ENCODE measurements around the gene MMP26.

MMP26 gene

DNA sequence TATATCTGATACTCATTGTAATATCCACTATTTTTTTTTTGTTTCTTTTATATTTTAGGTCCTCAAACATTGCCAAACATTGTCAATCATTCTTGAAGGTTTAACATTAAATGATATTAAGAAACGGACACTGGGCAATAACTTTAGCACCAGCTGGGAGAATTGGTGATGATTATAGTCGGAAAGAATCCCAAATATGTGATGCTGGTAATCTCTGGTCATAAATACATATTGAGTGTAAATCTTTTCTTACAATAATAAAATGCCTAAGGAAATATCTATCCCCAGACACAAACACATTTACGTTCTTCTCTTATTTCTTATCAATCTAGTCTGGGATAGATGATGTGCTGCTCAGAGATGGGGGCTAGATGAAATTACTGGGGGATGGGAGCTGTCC lies 32.1 kb upstream of the MMP26 start:
- H3K4me1 ChIP-seq (ENCODE audit: control extremely low read depth in 1 of 4, control insufficient read depth in 4 of 4, insufficient read depth in 4 of 4, low read length in 3 of 4): no peaks in the 10 kb centered on the region
- no peak overlapping the region for H3K27ac ChIP-seq (ENCODE audit: insufficient read depth in 1 of 2, low read depth in 1 of 2, low read length in 2 of 2, poor library complexity in 1 of 2, severe bottlenecking in 2 of 2)
- H3K36me3 ChIP-seq (ENCODE audit: control insufficient read depth in 4 of 4, insufficient read depth in 4 of 4, low read length in 3 of 4): no peaks in the 10 kb centered on the region
- no peak for DNase-seq
- no peak overlapping the region for H3K4me3 ChIP-seq (ENCODE audit: control insufficient read depth in 1 of 7, extremely low read depth in 1 of 7, insufficient read depth in 4 of 7, low read depth in 2 of 7, low read length in 6 of 7)
- H3K27me3 ChIP-seq (replicated peaks in 2 of 5; ENCODE audit: control insufficient read depth in 4 of 5, insufficient read depth in 5 of 5, low read length in 4 of 5): peaks cover 0 to 1% (median 0%) of the 10 kb centered on the region in 5 experiments
- no CpG with 5 or more reads among the region's 3 CpGs for WGBS (ENCODE audit: insufficient coverage)
- ChIA-PET CTCF (no interaction called here), POLR2A (no interaction called here)
- no peaks in the 10 kb centered on the region for H3K9me3 ChIP-seq (ENCODE audit: control extremely low read depth in 1 of 5, control insufficient read depth in 4 of 5, insufficient read depth in 2 of 5, low read depth in 1 of 5, low read length in 4 of 5)

DNA sequence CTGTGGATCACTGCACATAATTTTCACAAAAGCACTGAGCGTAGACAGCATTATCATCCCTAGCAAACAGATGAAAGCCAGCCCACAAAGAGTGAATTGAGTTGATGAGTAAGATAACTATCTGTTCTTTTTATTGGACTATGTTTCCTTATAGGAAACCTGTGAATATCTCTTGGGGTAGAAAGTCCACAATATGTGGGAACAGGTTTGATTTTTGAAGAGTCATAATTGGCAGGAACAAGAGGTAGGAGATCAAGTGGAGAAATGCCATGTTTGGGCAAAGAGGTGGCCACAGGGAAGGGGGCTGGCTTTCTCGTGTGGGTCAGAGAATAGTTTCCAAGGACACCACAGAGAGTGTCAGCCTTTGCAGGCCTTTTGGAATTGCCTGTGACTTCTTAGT lies 30.8 kb upstream of the MMP26 start:
- H3K27ac ChIP-seq (ENCODE audit: insufficient read depth in 1 of 2, low read depth in 1 of 2, low read length in 2 of 2, poor library complexity in 1 of 2, severe bottlenecking in 2 of 2): no peak overlapping the region
- no peak overlapping the region for H3K4me3 ChIP-seq (ENCODE audit: control insufficient read depth in 1 of 7, extremely low read depth in 1 of 7, insufficient read depth in 4 of 7, low read depth in 2 of 7, low read length in 6 of 7)
- H3K27me3 ChIP-seq (replicated peaks in 2 of 5; ENCODE audit: control insufficient read depth in 4 of 5, insufficient read depth in 5 of 5, low read length in 4 of 5): peaks cover 0 to 1% (median 0%) of the 10 kb centered on the region in 5 experiments
- no peak for DNase-seq
- ChIA-PET CTCF (no interaction called here), POLR2A (no interaction called here)
- no peaks in the 10 kb centered on the region for H3K36me3 ChIP-seq (ENCODE audit: control insufficient read depth in 4 of 4, insufficient read depth in 4 of 4, low read length in 3 of 4)
- WGBS (ENCODE audit: insufficient coverage): 67% methylated on average over 1 of the region's 2 CpGs
- H3K4me1 ChIP-seq (ENCODE audit: control extremely low read depth in 1 of 4, control insufficient read depth in 4 of 4, insufficient read depth in 4 of 4, low read length in 3 of 4): no peaks in the 10 kb centered on the region
- no peaks in the 10 kb centered on the region for H3K9me3 ChIP-seq (ENCODE audit: control extremely low read depth in 1 of 5, control insufficient read depth in 4 of 5, insufficient read depth in 2 of 5, low read depth in 1 of 5, low read length in 4 of 5)

DNA sequence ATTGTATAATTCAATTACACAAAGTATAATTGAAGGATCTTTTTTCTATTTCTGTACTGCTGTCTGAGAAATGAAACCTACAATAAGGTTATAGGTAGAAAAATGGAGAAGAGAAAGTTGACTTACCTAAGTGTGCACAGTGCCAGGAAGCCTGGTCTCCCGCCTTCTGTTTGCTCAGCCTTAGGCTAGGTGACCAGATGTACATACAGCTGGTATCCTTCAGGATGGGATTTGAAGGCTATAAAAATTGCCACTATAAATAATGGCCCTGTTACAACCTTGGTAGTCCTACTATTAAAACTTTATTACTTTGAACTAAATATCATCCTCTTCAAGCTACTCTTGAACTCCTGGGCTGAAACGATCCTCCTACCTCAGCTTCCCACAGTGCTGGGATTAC lies 26.6 kb upstream of the MMP26 start:
- WGBS (ENCODE audit: insufficient coverage): 100% methylated on average over 1 of the region's 2 CpGs
- Histone ChIP-seq H3K27me3 (replicated peaks in 2 of 5; ENCODE audit: control insufficient read depth in 4 of 5, insufficient read depth in 5 of 5, low read length in 4 of 5) (no peaks in the 10 kb centered on the region), H3K36me3 (ENCODE audit: control insufficient read depth in 4 of 4, insufficient read depth in 4 of 4, low read length in 3 of 4) (no peaks in the 10 kb centered on the region), H3K9me3 (ENCODE audit: control extremely low read depth in 1 of 5, control insufficient read depth in 4 of 5, insufficient read depth in 2 of 5, low read depth in 1 of 5, low read length in 4 of 5) (no peaks in the 10 kb centered on the region), H3K4me3 (ENCODE audit: control insufficient read depth in 1 of 7, extremely low read depth in 1 of 7, insufficient read depth in 4 of 7, low read depth in 2 of 7, low read length in 6 of 7) (no peak overlapping the region), H3K27ac (ENCODE audit: insufficient read depth in 1 of 2, low read depth in 1 of 2, low read length in 2 of 2, poor library complexity in 1 of 2, severe bottlenecking in 2 of 2) (no peak overlapping the region), H3K4me1 (ENCODE audit: control extremely low read depth in 1 of 4, control insufficient read depth in 4 of 4, insufficient read depth in 4 of 4, low read length in 3 of 4) (no peaks in the 10 kb centered on the region)
- ChIA-PET POLR2A (no interaction called here), CTCF (no interaction called here)
- no peak for DNase-seq

DNA sequence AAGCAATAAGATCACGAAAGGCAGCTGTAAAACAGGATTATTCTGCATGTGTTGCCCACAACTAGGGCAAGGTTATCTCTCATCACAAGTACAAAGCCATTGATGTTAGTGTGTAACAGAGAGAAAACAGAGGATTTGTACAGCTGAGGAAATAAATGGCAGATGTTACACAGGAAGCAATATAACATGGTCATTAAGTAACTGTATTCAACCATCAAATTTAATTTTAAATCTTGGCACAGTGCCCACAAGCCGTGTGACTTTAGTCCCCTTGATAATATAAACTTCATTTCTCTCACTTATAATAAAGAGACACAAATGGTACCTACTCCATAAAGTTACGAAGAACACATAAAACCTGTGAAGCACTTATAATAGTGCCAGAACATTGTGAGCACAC lies 24.2 kb upstream of the MMP26 start:
- ChIA-PET POLR2A (no interaction called here), CTCF (no interaction called here)
- H3K9me3 ChIP-seq (ENCODE audit: control extremely low read depth in 1 of 5, control insufficient read depth in 4 of 5, insufficient read depth in 2 of 5, low read depth in 1 of 5, low read length in 4 of 5): no peaks in the 10 kb centered on the region
- H3K27ac ChIP-seq (ENCODE audit: insufficient read depth in 1 of 2, low read depth in 1 of 2, low read length in 2 of 2, poor library complexity in 1 of 2, severe bottlenecking in 2 of 2): no peak overlapping the region
- DNase-seq: no peak
- 0% methylated on average over 1 of the region's 3 CpGs for WGBS (ENCODE audit: insufficient coverage)
- no peaks in the 10 kb centered on the region for H3K36me3 ChIP-seq (ENCODE audit: control insufficient read depth in 4 of 4, insufficient read depth in 4 of 4, low read length in 3 of 4)
- H3K27me3 ChIP-seq (replicated peaks in 2 of 5; ENCODE audit: control insufficient read depth in 4 of 5, insufficient read depth in 5 of 5, low read length in 4 of 5): no peaks in the 10 kb centered on the region
- H3K4me3 ChIP-seq (ENCODE audit: control insufficient read depth in 1 of 7, extremely low read depth in 1 of 7, insufficient read depth in 4 of 7, low read depth in 2 of 7, low read length in 6 of 7): no peak overlapping the region
- H3K4me1 ChIP-seq (ENCODE audit: control extremely low read depth in 1 of 4, control insufficient read depth in 4 of 4, insufficient read depth in 4 of 4, low read length in 3 of 4): no peaks in the 10 kb centered on the region

DNA sequence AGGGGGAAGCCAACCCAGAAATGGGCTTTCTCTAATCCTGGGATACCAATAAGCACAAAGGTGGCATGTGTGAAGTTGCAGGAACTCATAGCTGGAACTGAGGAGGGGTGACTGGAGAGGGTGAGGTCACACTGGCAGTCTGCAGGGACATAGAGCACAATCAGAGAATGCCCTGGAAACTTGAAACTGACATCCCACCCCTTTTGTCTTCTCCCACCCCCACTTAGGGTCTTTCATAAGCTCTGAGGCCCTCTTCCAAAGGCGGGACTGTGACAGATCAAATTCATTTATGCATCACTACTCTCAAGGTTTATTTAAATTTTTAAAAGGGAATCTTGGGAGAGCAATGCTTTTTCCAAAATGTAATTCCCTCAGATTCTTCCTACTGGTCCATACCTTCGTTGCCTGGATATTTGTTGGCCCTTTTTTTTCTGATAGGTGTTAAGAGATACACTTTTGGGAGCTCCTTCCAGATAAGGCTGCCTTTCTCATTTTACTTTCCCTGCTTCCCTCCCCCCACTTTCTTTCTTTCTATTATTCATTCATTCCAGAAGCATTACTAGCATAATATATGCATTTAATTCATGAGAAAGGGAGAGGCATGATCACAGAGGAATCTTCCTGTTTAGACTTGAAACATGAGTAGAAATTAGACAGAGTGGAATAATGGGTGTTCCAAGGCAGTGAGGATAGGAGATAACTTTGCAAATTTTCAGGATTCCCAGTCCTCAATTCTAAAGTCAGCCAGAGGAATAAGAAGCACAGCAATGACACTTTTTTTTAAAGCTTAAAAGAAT lies 21.8 kb upstream of the MMP26 start:
- Histone ChIP-seq H3K4me3 (ENCODE audit: control insufficient read depth in 1 of 7, extremely low read depth in 1 of 7, insufficient read depth in 4 of 7, low read depth in 2 of 7, low read length in 6 of 7) (no peak overlapping the region), H3K4me1 (ENCODE audit: control extremely low read depth in 1 of 4, control insufficient read depth in 4 of 4, insufficient read depth in 4 of 4, low read length in 3 of 4) (no peaks in the 10 kb centered on the region), H3K36me3 (ENCODE audit: control insufficient read depth in 4 of 4, insufficient read depth in 4 of 4, low read length in 3 of 4) (no peaks in the 10 kb centered on the region), H3K9me3 (ENCODE audit: control extremely low read depth in 1 of 5, control insufficient read depth in 4 of 5, insufficient read depth in 2 of 5, low read depth in 1 of 5, low read length in 4 of 5) (no peaks in the 10 kb centered on the region), H3K27ac (ENCODE audit: insufficient read depth in 1 of 2, low read depth in 1 of 2, low read length in 2 of 2, poor library complexity in 1 of 2, severe bottlenecking in 2 of 2) (no peak overlapping the region), H3K27me3 (replicated peaks in 2 of 5; ENCODE audit: control insufficient read depth in 4 of 5, insufficient read depth in 5 of 5, low read length in 4 of 5) (no peaks in the 10 kb centered on the region)
- DNase-seq: no peak
- ChIA-PET CTCF (interaction anchor here (1.2 kb wide), 1 partner anchor 46 kb away, joined by 3 read pairs; the partner anchor contains the start of gene OR51D1), POLR2A (no interaction called here)
- 100% methylated on average over 2 of the region's 2 CpGs for WGBS (ENCODE audit: insufficient coverage)

DNA sequence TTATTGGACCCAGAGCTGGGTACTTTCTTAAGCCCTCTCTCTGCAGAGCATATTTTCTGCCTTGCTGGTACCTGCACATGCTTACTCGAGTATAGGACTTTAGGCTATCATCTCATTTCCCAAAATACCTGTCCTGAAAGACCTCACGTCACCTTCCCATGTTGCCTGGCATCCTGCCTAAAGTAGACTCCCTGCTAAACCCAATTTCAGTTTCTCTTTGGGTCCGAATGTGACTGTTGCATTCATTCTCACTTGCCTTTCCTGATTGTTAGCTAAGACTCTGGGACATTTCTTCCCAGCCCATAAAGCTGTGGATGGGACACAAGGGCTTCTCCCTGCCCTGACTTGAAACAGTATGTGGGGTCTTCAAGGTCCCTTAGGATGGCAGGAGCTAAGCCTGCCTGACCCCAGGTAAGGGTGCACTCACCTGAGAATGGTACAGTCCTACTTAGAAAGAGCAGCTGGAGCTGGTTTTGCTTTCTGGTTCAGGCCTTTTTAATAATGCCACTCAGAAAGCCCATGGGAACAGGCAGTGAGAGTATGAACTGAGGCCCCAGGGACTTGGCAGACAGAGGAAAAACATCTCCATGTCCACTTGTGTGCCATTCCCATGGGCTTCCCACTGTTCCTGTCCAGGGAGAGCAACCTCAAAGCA lies 19.8 kb upstream of the MMP26 start:
- Histone ChIP-seq H3K4me1 (ENCODE audit: control extremely low read depth in 1 of 4, control insufficient read depth in 4 of 4, insufficient read depth in 4 of 4, low read length in 3 of 4) (no peaks in the 10 kb centered on the region), H3K9me3 (ENCODE audit: control extremely low read depth in 1 of 5, control insufficient read depth in 4 of 5, insufficient read depth in 2 of 5, low read depth in 1 of 5, low read length in 4 of 5) (no peaks in the 10 kb centered on the region), H3K4me3 (ENCODE audit: control insufficient read depth in 1 of 7, extremely low read depth in 1 of 7, insufficient read depth in 4 of 7, low read depth in 2 of 7, low read length in 6 of 7) (no peak overlapping the region), H3K36me3 (ENCODE audit: control insufficient read depth in 4 of 4, insufficient read depth in 4 of 4, low read length in 3 of 4) (no peaks in the 10 kb centered on the region), H3K27me3 (replicated peaks in 2 of 5; ENCODE audit: control insufficient read depth in 4 of 5, insufficient read depth in 5 of 5, low read length in 4 of 5) (no peaks in the 10 kb centered on the region), H3K27ac (ENCODE audit: insufficient read depth in 1 of 2, low read depth in 1 of 2, low read length in 2 of 2, poor library complexity in 1 of 2, severe bottlenecking in 2 of 2) (no peak overlapping the region)
- CTCF ChIA-PET: no interaction called here
- DNase-seq: no peak
- POLR2A ChIA-PET: no interaction called here
- 96% methylated on average over 3 of the region's 3 CpGs for WGBS (ENCODE audit: insufficient coverage)

DNA sequence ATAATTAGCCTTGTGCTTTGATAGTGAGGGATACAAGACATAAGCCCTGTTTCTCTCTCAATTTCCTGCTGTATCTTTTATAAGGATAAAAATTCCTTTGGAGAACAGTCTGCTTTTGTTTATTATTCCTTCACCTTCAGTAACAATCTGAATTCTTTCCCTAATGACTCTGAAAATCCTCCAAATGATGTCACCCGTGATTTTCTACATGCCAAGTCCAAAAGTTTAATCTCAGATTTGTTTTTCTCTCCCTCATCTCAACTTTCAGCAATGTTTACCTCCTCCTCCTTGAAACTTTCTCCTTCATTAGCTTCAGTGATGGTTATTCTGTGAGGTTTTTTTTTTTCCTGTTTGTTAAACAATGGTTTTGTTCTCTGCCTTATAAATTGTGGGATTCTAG lies 9.1 kb upstream of the MMP26 start:
- no peaks in the 10 kb centered on the region for H3K4me1 ChIP-seq (ENCODE audit: control extremely low read depth in 1 of 4, control insufficient read depth in 4 of 4, insufficient read depth in 4 of 4, low read length in 3 of 4)
- no peaks in the 10 kb centered on the region for H3K36me3 ChIP-seq (ENCODE audit: control insufficient read depth in 4 of 4, insufficient read depth in 4 of 4, low read length in 3 of 4)
- H3K4me3 ChIP-seq (ENCODE audit: control insufficient read depth in 1 of 7, extremely low read depth in 1 of 7, insufficient read depth in 4 of 7, low read depth in 2 of 7, low read length in 6 of 7): no peak overlapping the region
- no peaks in the 10 kb centered on the region for H3K27me3 ChIP-seq (replicated peaks in 2 of 5; ENCODE audit: control insufficient read depth in 4 of 5, insufficient read depth in 5 of 5, low read length in 4 of 5)
- no peak overlapping the region for H3K27ac ChIP-seq (ENCODE audit: insufficient read depth in 1 of 2, low read depth in 1 of 2, low read length in 2 of 2, poor library complexity in 1 of 2, severe bottlenecking in 2 of 2)
- no peak for DNase-seq
- POLR2A ChIA-PET: no interaction called here
- WGBS (ENCODE audit: insufficient coverage): 100% methylated on average over 1 of the region's 1 CpG
- no peaks in the 10 kb centered on the region for H3K9me3 ChIP-seq (ENCODE audit: control extremely low read depth in 1 of 5, control insufficient read depth in 4 of 5, insufficient read depth in 2 of 5, low read depth in 1 of 5, low read length in 4 of 5)
- CTCF ChIA-PET: no interaction called here

All from common myeloid progenitor, CD34-positive (primary cell).